GM23248 (cell line): Measurements from ENCODE around the gene ETS1. TPM values are rescaled to one million over a fixed set of nuclear protein-coding genes. Genes with fewer than 3 reads are reported as not detected.

ENCODE experiments used
- DNase-seq: peaks from one replicate; pipeline ENCODE4 v3.0.0-alpha.2; 2015
- H2AFZ ChIP-seq: fragments of 200-600 bp; sonication (generic); 2 replicates; pipeline ENCODE4 v1.6.1; 2016; ENCODE audit warnings: antibody characterized with exemption
- H3F3A ChIP-seq: fragments of 200-600 bp; sonication (generic); 2 replicates; pipeline ENCODE4 v1.6.1; 2016; ENCODE audit warnings: mild to moderate bottlenecking, antibody characterized with exemption, mixed run types; ENCODE audit not compliant: insufficient read depth
- H3K27ac ChIP-seq: fragments of 200-600 bp; sonication (generic); 2 replicates; pipeline ENCODE4 v1.5.1; 2016; ENCODE audit warnings: mild to moderate bottlenecking
- H3K27me3 ChIP-seq: fragments of 200-600 bp; sonication (generic); replicated peaks from 2 replicates; pipeline ENCODE4 v1.6.1; 2016; ENCODE audit warnings: mild to moderate bottlenecking; ENCODE audit not compliant: insufficient read depth
- H3K36me3 ChIP-seq: fragments of 200-600 bp; sonication (generic); 2 replicates; pipeline ENCODE4 v1.6.1; 2016; ENCODE audit warnings: low read depth, mild to moderate bottlenecking
- H3K4me1 ChIP-seq: fragments of 200-600 bp; sonication (generic); 2 replicates; pipeline ENCODE4 v1.6.1; 2016; ENCODE audit warnings: mild to moderate bottlenecking; ENCODE audit not compliant: insufficient read depth
- H3K4me2 ChIP-seq: fragments of 200-600 bp; sonication (generic); one replicate; pipeline ENCODE4 v1.6.1; 2016; ENCODE audit warnings: mild to moderate bottlenecking; ENCODE audit not compliant: unreplicated experiment
- H3K4me3 ChIP-seq: fragments of 200-600 bp; sonication (generic); 2 replicates; pipeline ENCODE4 v1.5.1; 2016; ENCODE audit warnings: mild to moderate bottlenecking
- H3K79me2 ChIP-seq: fragments of 200-600 bp; sonication (generic); 2 replicates; pipeline ENCODE4 v1.6.1; 2016; ENCODE audit warnings: mild to moderate bottlenecking; ENCODE audit not compliant: insufficient read depth
- H3K9ac ChIP-seq: fragments of 200-600 bp; sonication (generic); 2 replicates; pipeline ENCODE4 v1.6.1; 2016; ENCODE audit warnings: mild to moderate bottlenecking
- H3K9me2 ChIP-seq: fragments of 200-600 bp; sonication (generic); 2 replicates; pipeline ENCODE4 v1.6.1; 2016; ENCODE audit warnings: mixed run types, mild to moderate bottlenecking, moderate library complexity; ENCODE audit not compliant: insufficient read depth
- H3K9me3 ChIP-seq: fragments of 200-600 bp; sonication (generic); one replicate; pipeline ENCODE4 v1.6.1; 2017; ENCODE audit warnings: low read depth
- H4K20me1 ChIP-seq: fragments of 200-600 bp; sonication (generic); 2 replicates; pipeline ENCODE4 v1.6.0; 2016; ENCODE audit not compliant: insufficient read depth
- EZH2 ChIP-seq: fragments of 200-600 bp; sonication (generic); IDR thresholded peaks from 2 replicates; pipeline ENCODE4 v1.6.1; 2018; ENCODE audit warnings: antibody characterized with exemption, mild to moderate bottlenecking; ENCODE audit not compliant: insufficient read depth, poor library complexity, severe bottlenecking
- EZH2phosphoT487 ChIP-seq: fragments of 200-600 bp; sonication (generic); IDR thresholded peaks from 2 replicates; pipeline ENCODE4 v1.6.1; 2018; ENCODE audit warnings: antibody characterized with exemption, moderate library complexity, mild to moderate bottlenecking, low read depth; ENCODE audit not compliant: insufficient read depth
- WGBS, 2 experiments: methylation state at CpG; one replicate each; pipeline ENCODE4 v1.1.6; 2015 to 2017; ENCODE audit warnings: low lambda C conversion rate in 2 of 2, low coverage in 1 of 2; ENCODE audit errors: missing lambda C conversion rate in 2 of 2; 5-methylcytosine and 5-hydroxymethylcytosine counted together
- in situ Hi-C: fragments of 300-500 bp; cut with MboI; formaldehyde crosslinking; loops from 2 replicates; pipeline ENCODE4 v1.15.0; 2020
- polyA plus RNA-seq: library from polyadenylated mRNA; unstranded; fragments of >200 nt; fragmentation: Nextera tagmentation; extraction: Ambion mirVana; gene quantifications from 2 replicates; pipeline ENCODE4 v1.2.1, GENCODE V29; 2016
- total RNA-seq: library from RNA; depleted of rRNA; stranded (reverse); fragments of >200 nt; shearing (Covaris generic); gene quantifications from 2 replicates; pipeline ENCODE4 v1.2.3, GENCODE V29; 2014

ETS1 gene
- total and polyA plus RNA-seq, 2 experiments from 2014 or later: 19.9 to 61.0 TPM

DNA sequence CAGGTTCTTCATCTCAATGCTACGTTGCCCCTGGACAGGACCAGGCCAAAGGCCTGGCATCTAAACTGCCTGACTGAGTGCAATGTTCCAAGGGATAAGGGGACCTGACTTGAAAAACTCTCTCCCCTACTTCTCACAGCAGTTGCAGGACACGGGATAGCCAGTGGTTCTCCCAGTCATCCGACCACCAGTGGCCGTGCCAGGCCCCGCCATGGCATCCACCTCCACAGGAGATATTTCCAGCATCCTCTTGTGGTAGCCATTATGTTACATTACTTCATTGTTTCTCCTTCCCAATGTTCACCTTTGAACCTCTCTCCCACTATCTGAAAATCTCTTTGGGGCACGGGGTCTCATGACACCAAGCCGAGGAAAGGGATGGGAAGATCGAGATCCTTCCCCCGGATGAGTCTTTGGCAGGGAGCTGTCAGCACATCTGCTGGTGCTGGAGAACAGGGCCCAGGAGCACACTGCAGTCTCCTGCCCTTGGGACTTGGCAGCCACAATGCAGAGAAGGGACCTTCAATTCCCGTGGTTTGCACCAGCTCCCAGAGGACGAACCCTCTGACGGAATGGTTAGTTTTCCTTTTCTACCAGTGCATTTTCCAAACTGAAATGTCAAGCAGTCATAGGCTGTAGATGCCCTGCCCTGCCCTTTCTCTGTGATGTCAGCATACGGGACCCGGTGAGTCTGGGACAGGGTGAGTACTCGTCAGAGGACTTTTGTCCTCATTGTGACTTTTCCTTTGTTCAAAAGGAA, 121.2 kb downstream of the ETS1 start:
- in situ Hi-C loops: no loop called here
- H3K27ac ChIP-seq: peak overlapping the region; percentile 93

DNA sequence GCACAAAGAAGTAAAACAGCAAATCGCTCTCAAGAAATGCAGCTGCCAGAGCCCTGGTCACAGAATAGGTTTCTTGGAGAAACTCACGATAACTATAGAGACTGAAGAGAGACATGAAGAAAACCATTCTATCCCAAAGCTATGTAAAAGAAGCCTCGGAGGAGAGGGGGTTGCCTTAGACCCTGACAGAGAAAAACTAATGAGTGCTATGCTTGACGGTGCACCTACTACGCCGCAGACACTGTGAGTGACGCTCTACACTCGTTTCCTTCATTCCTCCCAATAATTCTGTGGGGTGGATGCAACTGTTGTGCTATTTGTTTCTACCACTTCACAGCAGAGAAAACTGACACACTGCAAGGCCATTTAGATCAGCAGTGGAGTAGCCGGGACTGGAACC, 121.8 kb downstream of the ETS1 start:
- TF ChIP-seq EZH2: no peak
- TF ChIP-seq EZH2phosphoT487: no peak
- Histone ChIP-seq H3K79me2 (peaks cover 98% of the 10 kb centered on the region), H2AFZ (no peak overlapping the region), H3K4me3 (no peak overlapping the region), H3K9me2 (no peaks in the 10 kb centered on the region), H4K20me1 (no peaks in the 10 kb centered on the region), H3K9ac (no peak overlapping the region), H3K4me2 (no peak overlapping the region), H3K4me1 (peaks cover 51% of the 10 kb centered on the region), H3K27me3 (no peaks in the 10 kb centered on the region), H3K27ac (peak overlapping the region; percentile 93; the same call in 1 of the 2 replicates), H3F3A (peaks cover 81% of the 10 kb centered on the region), H3K36me3 (peaks cover 59% of the 10 kb centered on the region), H3K9me3 (no peaks in the 10 kb centered on the region)
- WGBS, 2 experiments: 73 to 78% methylated on average over 9 of the region's 9 CpGs
- no peak for DNase-seq
- in situ Hi-C loops: no loop called here

More for the DNA sequence above, 121.2 kb downstream of the ETS1 start:
- H3K9ac ChIP-seq: no peak overlapping the region
- no peaks in the 10 kb centered on the region for H3K27me3 ChIP-seq
- peaks cover 53% of the 10 kb centered on the region for H3K4me1 ChIP-seq
- no peaks in the 10 kb centered on the region for H3K9me2 ChIP-seq
- no peak overlapping the region for H3K4me2 ChIP-seq
- no peak overlapping the region for H2AFZ ChIP-seq
- peaks cover 98% of the 10 kb centered on the region for H3K79me2 ChIP-seq
- TF ChIP-seq EZH2 (no peak), EZH2phosphoT487 (no peak)
- 88 to 90% methylated on average over 15 of the region's 15 CpGs for WGBS, 2 experiments
- no peak for DNase-seq
- no peaks in the 10 kb centered on the region for H4K20me1 ChIP-seq
- no peaks in the 10 kb centered on the region for H3K9me3 ChIP-seq
- peaks cover 58% of the 10 kb centered on the region for H3K36me3 ChIP-seq
- no peak overlapping the region for H3K4me3 ChIP-seq
- peaks cover 78% of the 10 kb centered on the region for H3F3A ChIP-seq

DNA sequence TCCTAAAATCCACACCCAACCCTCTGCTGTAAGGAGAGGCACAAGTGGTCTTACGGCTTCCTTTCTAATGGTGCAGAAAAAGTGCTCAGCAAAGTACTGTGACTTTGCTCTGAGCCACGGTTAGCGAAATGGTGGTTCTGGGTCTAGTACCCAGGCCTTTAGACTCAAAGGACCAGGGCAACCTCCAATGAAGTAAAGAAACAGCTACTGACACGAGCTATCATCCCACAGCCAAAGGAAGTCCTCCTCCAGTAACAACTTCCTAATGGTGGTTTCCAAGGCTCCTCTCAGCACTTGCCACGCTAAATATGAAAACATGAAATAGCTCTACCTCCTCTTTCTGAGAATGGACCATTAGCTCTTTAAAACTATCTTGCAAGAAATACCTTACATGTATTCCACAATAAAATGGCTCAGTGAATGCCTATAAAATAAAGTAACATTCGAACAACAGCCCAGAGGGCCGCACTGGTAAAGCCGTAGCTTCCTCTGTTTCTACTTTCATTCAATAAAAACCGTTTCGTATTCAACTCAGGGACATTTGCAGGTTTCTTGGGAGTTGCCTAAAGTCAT, 122.4 kb downstream of the ETS1 start:
- Histone ChIP-seq H3K9ac (no peak overlapping the region), H3K9me3 (no peaks in the 10 kb centered on the region), H3F3A (peaks cover 85% of the 10 kb centered on the region), H3K4me3 (no peak overlapping the region), H3K4me2 (no peak overlapping the region), H3K79me2 (peaks cover 98% of the 10 kb centered on the region), H3K4me1 (peaks cover 51% of the 10 kb centered on the region), H3K9me2 (no peaks in the 10 kb centered on the region), H2AFZ (no peak overlapping the region), H3K27ac (0 out of 2 replicates have a peak overlapping the region, but pooled peaks have one; percentile 65), H4K20me1 (no peaks in the 10 kb centered on the region), H3K36me3 (peaks cover 59% of the 10 kb centered on the region), H3K27me3 (no peaks in the 10 kb centered on the region)
- DNase-seq: no peak
- WGBS, 2 experiments: 94% methylated on average over 10 of the region's 10 CpGs
- in situ Hi-C loops: no loop called here
- TF ChIP-seq EZH2phosphoT487: no peak
- TF ChIP-seq EZH2: no peak

DNA sequence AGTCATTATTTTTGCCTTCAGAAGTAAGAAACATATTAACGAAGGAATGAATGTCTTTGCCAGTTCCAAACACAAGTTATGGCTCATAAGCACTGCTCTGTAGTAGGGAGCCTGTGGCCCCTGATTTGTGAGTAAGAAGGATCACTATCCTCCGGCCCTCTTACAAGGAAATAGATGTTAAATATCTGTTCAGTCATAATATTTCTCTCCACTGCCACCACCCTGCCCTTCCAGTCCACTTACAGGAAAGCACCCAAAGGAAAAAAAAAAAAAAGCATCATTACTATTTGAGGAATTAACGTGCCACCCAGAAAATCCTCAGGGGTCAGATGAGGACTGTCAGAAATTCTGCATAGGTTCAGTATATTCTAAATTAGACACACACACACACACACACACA, 123.4 kb downstream of the ETS1 start:
- Histone ChIP-seq H3K36me3 (peaks cover 60% of the 10 kb centered on the region), H3K4me2 (peak overlapping the region; percentile 1), H3K9ac (peak overlapping the region; percentile 43), H3K27ac (peak overlapping the region; percentile 65), H3K9me3 (no peaks in the 10 kb centered on the region), H2AFZ (no peak overlapping the region), H3K4me3 (no peak overlapping the region), H3K4me1 (peaks cover 44% of the 10 kb centered on the region), H3F3A (peaks cover 85% of the 10 kb centered on the region), H4K20me1 (no peaks in the 10 kb centered on the region), H3K79me2 (peaks cover 97% of the 10 kb centered on the region), H3K27me3 (no peaks in the 10 kb centered on the region), H3K9me2 (no peaks in the 10 kb centered on the region)
- 56 to 60% methylated on average over 3 of the region's 3 CpGs for WGBS, 2 experiments
- no peak for TF ChIP-seq EZH2
- no peak for TF ChIP-seq EZH2phosphoT487
- in situ Hi-C loops: no loop called here
- no peak for DNase-seq
